HepG2 (cell line): ENCODE results near the gene RAB3D. TPM values are rescaled to one million over a fixed set of nuclear protein-coding genes. Genes with fewer than 3 reads are reported as not detected.

Experiments
- AGO2 ChIP-seq: fragments of 200-400 bp; formaldehyde crosslinking; optimal IDR thresholded peaks from 2 replicates; pipeline ENCODE3; 2017; ENCODE audit warnings: mild to moderate bottlenecking, low read depth, low read length, moderate library complexity
- EP300 ChIP-seq, 3 experiments: sonication (generic) in 1 of 3; formaldehyde crosslinking in 1 of 3; IDR thresholded peaks; 2 replicates each; pipeline versions ENCODE4 v1.5.1 to v1.6.1; 2011 to 2020; ENCODE audit warnings: low read depth in 2 of 3, low read length in 2 of 3, borderline replicate concordance in 1 of 3, improper control_type of control experiment in 1 of 3, mild to moderate bottlenecking in 1 of 3, missing genetic modification reagents in 1 of 3, moderate library complexity in 1 of 3
- HBP1 ChIP-seq: IDR thresholded peaks from 2 replicates; pipeline ENCODE4 v1.6.1; 2016; ENCODE audit warnings: low read depth, control low read depth
- HNF4A ChIP-seq: sonication (generic); formaldehyde crosslinking; IDR thresholded peaks from 2 replicates; pipeline ENCODE4 v1.4.0; 2020; ENCODE audit warnings: missing genetic modification reagents
- IRX3 ChIP-seq: sonication (generic); formaldehyde crosslinking; IDR thresholded peaks from 2 replicates; pipeline ENCODE4 v1.8.1; 2023; ENCODE audit warnings: mild to moderate bottlenecking, low read depth, missing genetic modification reagents, borderline replicate concordance
- PBX3 ChIP-seq: sonication (generic); formaldehyde crosslinking; IDR thresholded peaks from 2 replicates; pipeline ENCODE4 v1.8.1; 2023; ENCODE audit warnings: missing genetic modification reagents, inconsistent platforms, borderline replicate concordance
- POLR2AphosphoS2 ChIP-seq: IDR thresholded peaks from 2 replicates; pipeline ENCODE4 v1.6.1; 2011; ENCODE audit warnings: low read depth, low read length, improper control_type of control experiment
- RARG ChIP-seq: sonication (generic); formaldehyde crosslinking; IDR thresholded peaks from 2 replicates; pipeline ENCODE4 v1.4.0; 2020; ENCODE audit warnings: low read depth, mild to moderate bottlenecking, missing genetic modification reagents
- SMYD3 ChIP-seq: sonication (generic); formaldehyde crosslinking; IDR thresholded peaks from 2 replicates; pipeline ENCODE4 v1.8.1; 2023; ENCODE audit warnings: mild to moderate bottlenecking, missing genetic modification reagents
- THAP11 ChIP-seq: IDR thresholded peaks from 2 replicates; pipeline ENCODE4 v1.6.1; 2016; ENCODE audit warnings: missing biosample characterization, missing genetic modification reagents
- THAP7 ChIP-seq: sonication (generic); formaldehyde crosslinking; IDR thresholded peaks from 2 replicates; pipeline ENCODE4 v1.8.1; 2023; ENCODE audit warnings: mild to moderate bottlenecking, missing genetic modification reagents
- ZFP36L2 ChIP-seq: sonication (generic); formaldehyde crosslinking; IDR thresholded peaks from 2 replicates; pipeline ENCODE4 v1.4.0; 2020; ENCODE audit warnings: missing genetic modification reagents
- ZFP91 ChIP-seq: sonication (generic); formaldehyde crosslinking; IDR thresholded peaks from 2 replicates; pipeline ENCODE4 v1.9.0; 2022; ENCODE audit warnings: missing genetic modification reagents, mild to moderate bottlenecking, borderline replicate concordance
- ZNF101 ChIP-seq: sonication (generic); formaldehyde crosslinking; IDR thresholded peaks from 2 replicates; pipeline ENCODE4 v1.4.0; 2020; ENCODE audit warnings: mild to moderate bottlenecking, low read depth, missing genetic modification reagents, borderline replicate concordance
- ZNF263 ChIP-seq: sonication (generic); formaldehyde crosslinking; IDR thresholded peaks from 2 replicates; pipeline ENCODE4 v1.4.0; 2020; ENCODE audit warnings: missing genetic modification reagents
- ZNF280B ChIP-seq: sonication (generic); formaldehyde crosslinking; IDR thresholded peaks from 2 replicates; pipeline ENCODE4 v1.5.0; 2020; ENCODE audit warnings: missing genetic modification reagents, mild to moderate bottlenecking, borderline replicate concordance
- ZNF383 ChIP-seq: sonication (generic); formaldehyde crosslinking; IDR thresholded peaks from 2 replicates; pipeline ENCODE4 v1.4.0; 2020; ENCODE audit warnings: missing genetic modification reagents, mild to moderate bottlenecking, borderline replicate concordance
- ZNF468 ChIP-seq: sonication (generic); formaldehyde crosslinking; IDR thresholded peaks from 2 replicates; pipeline ENCODE4 v1.8.0; 2022; ENCODE audit warnings: mild to moderate bottlenecking, moderate library complexity, missing genetic modification reagents
- ZNF556 ChIP-seq: sonication (generic); formaldehyde crosslinking; IDR thresholded peaks from 2 replicates; pipeline ENCODE4 v1.4.0; 2020; ENCODE audit warnings: mild to moderate bottlenecking, missing genetic modification reagents, borderline replicate concordance
- ZSCAN20 ChIP-seq: sonication (generic); formaldehyde crosslinking; IDR thresholded peaks from 2 replicates; pipeline ENCODE4 v1.4.0; 2020; ENCODE audit warnings: missing genetic modification reagents, mild to moderate bottlenecking, borderline replicate concordance
- polyA plus RNA-seq, 8 experiments: library from polyadenylated mRNA; depleted of rRNA in 3 of 8; stranded (reverse) in 7 of 8; unstranded in 1 of 8; fragments of >200 nt; fragmentation: Illumina TruSeq in 4 of 8; extraction: Trizol in 4 of 8; gene quantifications; 2 replicates each; pipeline versions ENCODE4 v1.2.1 to v1.2.3, GENCODE V29; 2011 to 2016; ENCODE audit warnings: low read depth in 4 of 8, missing spikeins in 1 of 8, mixed read lengths in 1 of 8; ENCODE audit not compliant: insufficient read depth in 1 of 8
- total RNA-seq, 5 experiments: library from RNA; depleted of rRNA; stranded (reverse); fragments of >200 nt; fragmentation: Illumina TruSeq; extraction: Trizol; gene quantifications; 2 replicates each; pipeline ENCODE4 v1.2.3, GENCODE V29; 2016; ENCODE audit warnings: low read depth in 1 of 5

The RAB3D gene
- total and polyA plus RNA-seq, 2 of the 13 experiments (the other 11 are each of a cell fraction or from before 2014, with no cell fraction given) = 2.0 to 16.1 TPM

- TF ChIP-seq AGO2 (no peak), ZNF556 (no peak), ZNF101 (no peak), RARG (no peak), POLR2AphosphoS2 (no peak), HNF4A (CRISPR knock-in tag) (no peak), ZFP36L2 (CRISPR knock-in tag) (no peak), ZNF468 (no peak), IRX3 (CRISPR knock-in tag) (no peak), ZNF383 (CRISPR knock-in tag) (no peak), THAP7 (CRISPR knock-in tag) (0 out of 2 replicates have a peak, but pooled peaks have one; percentile 21), PBX3 (CRISPR knock-in tag) (no peak), SMYD3 (CRISPR knock-in tag) (no peak), ZNF280B (CRISPR knock-in tag) (no peak), ZNF263 (CRISPR knock-in tag) (no peak), HBP1 (CRISPR knock-in tag) (no peak), THAP11 (CRISPR knock-in tag) (peak; percentile 68), ZSCAN20 (CRISPR knock-in tag) (no peak), ZFP91 (CRISPR knock-in tag) (0 out of 2 replicates have a peak, but pooled peaks have one; percentile 43), EP300 (IDR thresholded peaks at IDR 0.05; ENCODE audit: low read depth in 2 of 2, low read length in 2 of 2) (peak; percentile 15 to 72; a peak in 2 of 4 replicates), EP300 (CRISPR knock-in tag; IDR thresholded peaks at IDR 0.05; ENCODE audit: borderline replicate concordance) (peak; percentile 25; the same call in 1 of the 2 replicates)
Observed at GRCh38 chr19:11324079-11324661, 15.3 kb downstream of the RAB3D start (continued).
